GM12878 (cell line): ENCODE measurements around the gene SUGP2. TPM values are rescaled to one million over a fixed set of nuclear protein-coding genes. Genes with fewer than 3 reads are reported as not detected.

Experiments
- ATAC-seq: fragments of 200-7000 bp; cut with Tn5 transposase; 3 replicates; pipeline ENCODE4 v1.9.1; 2020; ENCODE audit warnings: mild to moderate bottlenecking, moderate library complexity
- BruUV-seq: library from RNA; stranded (reverse); fragments of 400-500 nt; replicated peaks from 2 replicates; lab custom pipeline; 2021; lab: Mats Ljungman, UMichigan
- CTCF ChIA-PET: fragments of 300-600 bp; sonication (Branson Sonifier 250); formaldehyde crosslinking; extraction: SDS; loops from one replicate; lab custom pipeline; 2021; ENCODE audit warnings: inconsistent platforms; lab: Yijun Ruan, JAX
- POLR2A ChIA-PET: fragments of 350-600 bp; formaldehyde crosslinking; extraction: SDS; loops from one replicate; lab custom pipeline; 2021; ENCODE audit warnings: inconsistent platforms; lab: Charles Lee
- RAD21 ChIA-PET: fragments of 300-600 bp; sonication (Branson Sonifier 250); formaldehyde crosslinking; loops from one replicate; lab custom pipeline; 2023; ENCODE audit warnings: antibody characterized with exemption; ENCODE audit not compliant: unreplicated experiment; lab: Charles Lee
- SMC1A ChIA-PET: fragments of 300-600 bp; sonication (Branson Sonifier 250); formaldehyde crosslinking; loops from one replicate; lab custom pipeline; 2023; ENCODE audit not compliant: unreplicated experiment, uncharacterized antibody; lab: Charles Lee
- DNase-seq: peaks from one replicate; pipeline ENCODE4 v3.0.0-alpha.2; 2011; ENCODE audit warnings: low read depth, low spot score
- FAIRE-seq: peaks from 3 replicates; lab custom pipeline; 2011; peaks lifted over from hg19 to GRCh38; lab: Jason Lieb, UNC
- H2AFZ ChIP-seq: 2 replicates; pipeline ENCODE4 v1.6.0; 2011; ENCODE audit warnings: low read depth, low read length, control low read depth; ENCODE audit not compliant: control insufficient read depth
- H3K27ac ChIP-seq: 2 replicates; pipeline ENCODE4 v1.5.1; 2011; ENCODE audit warnings: control low read depth; ENCODE audit not compliant: control insufficient read depth, insufficient read depth
- H3K27me3 ChIP-seq, 2 experiments: replicated peaks in 1 of 2; 2 replicates each; pipeline versions ENCODE4 v1.6.0 to v1.6.1; 2011; ENCODE audit warnings: low read length in 1 of 2; ENCODE audit not compliant: control insufficient read depth in 2 of 2, insufficient read depth in 2 of 2
- H3K36me3 ChIP-seq, 2 experiments: 2 replicates each; pipeline ENCODE4 v1.5.1; 2011; ENCODE audit warnings: low read length in 1 of 2; ENCODE audit not compliant: control insufficient read depth in 2 of 2, insufficient read depth in 2 of 2
- H3K4me1 ChIP-seq: 2 replicates; pipeline ENCODE4 v1.6.1; 2011; ENCODE audit warnings: mild to moderate bottlenecking, low read length, moderate library complexity, mixed read lengths; ENCODE audit not compliant: control insufficient read depth, insufficient read depth
- H3K4me2 ChIP-seq: 2 replicates; pipeline ENCODE4 v1.6.0; 2011; ENCODE audit warnings: control low read depth; ENCODE audit not compliant: control insufficient read depth, insufficient read depth
- H3K4me3 ChIP-seq: fragments of 200-600 bp; sonication (generic); 2 replicates; pipeline ENCODE4 v1.5.1; 2016
- H3K79me2 ChIP-seq: 2 replicates; pipeline ENCODE4 v1.6.0; 2011; ENCODE audit warnings: low read length; ENCODE audit not compliant: control insufficient read depth, insufficient read depth
- H3K9ac ChIP-seq: 2 replicates; pipeline ENCODE4 v1.8.0; 2011; ENCODE audit warnings: low read length, control low read depth, mixed read lengths; ENCODE audit not compliant: control insufficient read depth, insufficient read depth
- H3K9me3 ChIP-seq: replicated peaks from 3 replicates; pipeline ENCODE4 v1.5.1; 2011; ENCODE audit warnings: mild to moderate bottlenecking, low read length; ENCODE audit not compliant: control insufficient read depth, insufficient read depth
- H4K20me1 ChIP-seq: 2 replicates; pipeline ENCODE4 v1.6.0; 2011; ENCODE audit not compliant: control insufficient read depth, insufficient read depth
- BRCA1 ChIP-seq: IDR thresholded peaks from 2 replicates; pipeline ENCODE4 v1.6.1; 2011; ENCODE audit warnings: low read depth, low read length, improper control_type of control experiment
- CHD4 ChIP-seq: fragments of 200-600 bp; sonication (generic); IDR thresholded peaks from 2 replicates; pipeline ENCODE4 v1.6.1; 2016; ENCODE audit warnings: mild to moderate bottlenecking
- CREB1 ChIP-seq: IDR thresholded peaks from 2 replicates; pipeline ENCODE4 v1.6.1; 2012; ENCODE audit warnings: low read depth, mild to moderate bottlenecking, inconsistent platforms
- ESRRA ChIP-seq: IDR thresholded peaks from 2 replicates; pipeline ENCODE4 v1.6.1; 2012; ENCODE audit warnings: mild to moderate bottlenecking, low read length, improper control_type of control experiment
- ETV6 ChIP-seq, 2 experiments: fragments of 450-650 bp in 1 of 2; IDR thresholded peaks in 1 of 2; conservative IDR thresholded peaks in 1 of 2; 2 replicates each; pipeline ENCODE4 v1.6.1; 2014; ENCODE audit warnings: antibody characterized with exemption in 1 of 2, borderline replicate concordance in 1 of 2, low read depth in 1 of 2, mild to moderate bottlenecking in 1 of 2, moderate library complexity in 1 of 2
- FOS ChIP-seq: IDR thresholded peaks from 3 replicates; pipeline ENCODE4 v1.6.1; 2011; ENCODE audit warnings: borderline replicate concordance; ENCODE audit not compliant: insufficient read length; ENCODE audit errors: extremely low read depth
- GABPA ChIP-seq: IDR thresholded peaks from 2 replicates; pipeline ENCODE4 v1.6.1; 2014; ENCODE audit warnings: antibody characterized with exemption, low read depth, mild to moderate bottlenecking, inconsistent platforms
- HSF1 ChIP-seq: fragments of 150-350 bp; IDR thresholded peaks from 2 replicates; pipeline ENCODE4 v1.6.1; 2014; ENCODE audit warnings: mild to moderate bottlenecking, low read depth, low read length
- IKZF1 ChIP-seq: fragments of 450-650 bp; conservative IDR thresholded peaks from 2 replicates; pipeline ENCODE4 v1.6.1; 2017; ENCODE audit warnings: antibody characterized with exemption, mild to moderate bottlenecking
- NR2C2 ChIP-seq: IDR thresholded peaks from 2 replicates; pipeline ENCODE4 v1.6.1; 2011; ENCODE audit warnings: borderline replicate concordance, low read depth; ENCODE audit not compliant: control insufficient read depth, insufficient read length
- RAD51 ChIP-seq: fragments of 450-650 bp; IDR thresholded peaks from 2 replicates; pipeline ENCODE4 v1.6.1; 2016; ENCODE audit warnings: moderate library complexity, mild to moderate bottlenecking, inconsistent platforms
- SP1 ChIP-seq: IDR thresholded peaks from one replicate; pipeline ENCODE4 v1.6.1; 2011; ENCODE audit warnings: low read depth, low read length
- TBL1XR1 ChIP-seq: IDR thresholded peaks from 2 replicates; pipeline ENCODE4 v1.6.1; 2012; ENCODE audit warnings: low read depth, low read length, improper control_type of control experiment
- ZNF384 ChIP-seq: IDR thresholded peaks from 2 replicates; pipeline ENCODE4 v1.6.1; 2012; ENCODE audit warnings: low read depth, mild to moderate bottlenecking, low read length, improper control_type of control experiment, borderline replicate concordance
- ZSCAN29 ChIP-seq: fragments of 450-650 bp; IDR thresholded peaks from 2 replicates; pipeline ENCODE4 v1.6.1; 2017; ENCODE audit warnings: mild to moderate bottlenecking, moderate library complexity
- WGBS: methylation state at CpG from one replicate; pipeline ENCODE4 v1.1.6; 2016; ENCODE audit warnings: low lambda C conversion rate; ENCODE audit not compliant: insufficient replicate concordance, insufficient coverage; ENCODE audit errors: missing lambda C conversion rate; 5-methylcytosine and 5-hydroxymethylcytosine counted together
- in situ Hi-C: fragments of 300-500 bp; cut with MboI; formaldehyde crosslinking; loops from 9 replicates; pipeline ENCODE4 v1.14.3; 2018; ENCODE audit warnings: mixed read lengths
- intact Hi-C: fragments of 100-400 bp; cut with micrococcal nuclease; formaldehyde crosslinking; loops from one replicate; pipeline ENCODE4 v1.14.2; 2022; ENCODE audit not compliant: unreplicated experiment
- polyA plus RNA-seq, 11 experiments: library from polyadenylated mRNA; depleted of rRNA in 4 of 11; unstranded in 6 of 11; stranded (reverse) in 5 of 11; fragments of >200 nt; fragmentation: Nextera tagmentation in 4 of 11; fragmentation: Illumina TruSeq in 1 of 11; extraction: Ambion mirVana in 4 of 11; extraction: Trizol in 1 of 11; gene quantifications; 1 replicate in 1 of 11; 2 replicates in 10 of 11; pipeline versions ENCODE4 v1.2.1 to v1.2.3, GENCODE V29; 2011 to 2016; ENCODE audit warnings: inconsistent platforms in 2 of 11, missing spikeins in 2 of 11, low read depth in 1 of 11
- total RNA-seq, 4 experiments: library from RNA; depleted of rRNA in 3 of 4; stranded (reverse); fragments of >200 nt in 3 of 4; fragmentation: Illumina TruSeq in 1 of 4; extraction: Trizol in 1 of 4; gene quantifications; 2 replicates each; pipeline versions ENCODE4 v1.2.1 to v1.2.3, GENCODE V29; 2013 to 2021

SUGP2 gene
- total and polyA plus RNA-seq, 10 of the 15 experiments (the other 5 are each of a cell fraction or from before 2014, with no cell fraction given) = 15.0 to 120 (median 57.2) TPM

- no peak for TF ChIP-seq ZNF384
These were observed 21.7 kb upstream of the SUGP2 start (continued) for GRCh38 chr19:19054939-19055440.

GRCh38 chr19:19054315-19054938 is 21.1 kb upstream of the SUGP2 start:
- no TSS peak for BruUV-seq
- ChIA-PET CTCF (interaction anchor here (0.7 to 3.7 kb wide), 13 partner anchors 13 to 289 kb away, joined by 3 to 24 read pairs (median 3); no protein-coding TSS in a partner anchor), SMC1A (interaction anchor here (0.6 to 1.0 kb wide), 2 partner anchors 85 to 120 kb away, joined by 3 to 4 read pairs; no protein-coding TSS in a partner anchor), POLR2A (no interaction called here), RAD21 (interaction anchor here (0.8 kb wide), 1 partner anchor 61 kb away, joined by 4 read pairs; no protein-coding TSS in a partner anchor)
- no peak for FAIRE-seq
- intact Hi-C loops (loop anchor here (5.0 kb wide), 1 partner anchor 58 kb away; no protein-coding TSS in a partner anchor), in situ Hi-C loops (no loop called here)
- Histone ChIP-seq H3K9ac (no peak overlapping the region), H3K4me2 (no peak overlapping the region), H3K9me3 (no peaks in the 10 kb centered on the region), H3K27me3 (no peaks in the 10 kb centered on the region), H3K27ac (no peak overlapping the region), H3K79me2 (no peaks in the 10 kb centered on the region), H3K4me1 (no peaks in the 10 kb centered on the region), H3K4me3 (no peak overlapping the region), H4K20me1 (no peaks in the 10 kb centered on the region; the same call in 1 of the 2 replicates), H2AFZ (no peak overlapping the region)
- no peak for DNase-seq
- WGBS = 90% methylated on average over 15 of the region's 15 CpGs
- ATAC-seq = no peak
- TF ChIP-seq ESRRA = no peak
- TF ChIP-seq ZSCAN29 = no peak
- no peak for TF ChIP-seq BRCA1
- TF ChIP-seq RAD51 = no peak
- no peak for TF ChIP-seq CHD4
- TF ChIP-seq NR2C2 = no peak
- TF ChIP-seq ETV6 (conservative IDR thresholded peaks at IDR 0.05 in 1 of 2, IDR thresholded peaks at IDR 0.05 in 1 of 2; ENCODE audit: borderline replicate concordance in 1 of 2, low read depth in 1 of 2) = no peak
- TF ChIP-seq TBL1XR1 = no peak
- no peak for TF ChIP-seq IKZF1
- TF ChIP-seq CREB1 = no peak
- no peak for TF ChIP-seq SP1
- TF ChIP-seq GABPA = no peak
- TF ChIP-seq FOS = no peak
- TF ChIP-seq HSF1 = no peak
- TF ChIP-seq, all 136 proteins: peak for 0
- peaks cover 29 to 43% of the 10 kb centered on the region in 2 experiments for H3K36me3 ChIP-seq
